Activated CD8-positive, alpha-beta memory T cell treated with anti-CD3 and anti-CD28 coated beads, Interleukin-2, amount 50 U/mL, for 24 hours (primary cell): ENCODE data around the gene PGLYRP4.

ENCODE experiments used
- DNase-seq: peaks from one replicate; pipeline ENCODE4 v3.0.0-alpha.2; 2020; ENCODE audit errors: extremely low read depth

The PGLYRP4 gene, protein sequence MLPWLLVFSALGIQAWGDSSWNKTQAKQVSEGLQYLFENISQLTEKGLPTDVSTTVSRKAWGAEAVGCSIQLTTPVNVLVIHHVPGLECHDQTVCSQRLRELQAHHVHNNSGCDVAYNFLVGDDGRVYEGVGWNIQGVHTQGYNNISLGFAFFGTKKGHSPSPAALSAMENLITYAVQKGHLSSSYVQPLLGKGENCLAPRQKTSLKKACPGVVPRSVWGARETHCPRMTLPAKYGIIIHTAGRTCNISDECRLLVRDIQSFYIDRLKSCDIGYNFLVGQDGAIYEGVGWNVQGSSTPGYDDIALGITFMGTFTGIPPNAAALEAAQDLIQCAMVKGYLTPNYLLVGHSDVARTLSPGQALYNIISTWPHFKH

DNA sequence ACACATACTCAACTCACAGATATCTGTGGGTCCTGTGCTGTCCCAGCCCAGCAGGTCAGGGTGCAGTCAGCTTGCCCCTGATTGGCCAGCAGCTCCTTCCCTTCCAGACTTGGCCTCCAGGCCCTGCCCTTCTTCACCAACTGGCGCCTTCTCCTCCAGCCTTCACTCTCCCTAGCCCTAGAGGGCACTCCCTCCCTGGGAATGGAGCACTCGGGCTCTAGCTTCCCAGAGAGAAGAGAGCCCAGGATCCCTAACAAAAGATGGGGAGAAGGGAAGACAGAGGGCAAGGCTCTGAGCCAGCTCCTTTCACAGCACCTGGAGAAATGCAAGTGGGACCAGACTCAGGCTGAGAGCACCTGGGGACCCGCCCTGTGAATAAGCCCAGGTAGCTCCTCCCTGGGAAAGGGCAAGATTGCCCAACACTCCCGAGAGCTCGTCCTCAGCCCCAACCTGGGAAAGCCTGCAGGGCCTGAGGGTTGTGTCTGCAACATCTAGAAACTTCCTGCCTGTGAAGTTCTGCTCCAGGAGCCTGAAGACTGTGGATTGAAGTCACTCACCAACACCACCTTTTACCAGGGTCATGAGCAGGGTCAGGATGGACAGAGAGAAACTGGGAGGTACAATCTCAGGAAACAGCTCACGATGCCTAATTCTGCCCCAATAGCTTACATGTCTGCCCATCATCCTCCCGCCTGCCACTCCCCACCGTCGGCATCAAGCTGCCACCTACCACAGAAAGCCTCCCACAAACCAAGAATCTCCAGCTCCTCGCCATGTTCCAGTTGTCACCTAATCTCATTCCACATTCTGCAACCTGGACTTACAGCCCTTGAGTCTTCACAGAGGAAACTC lies at the start of gene PGLYRP4:
Gene PGLYRP4, minus strand, starts transcription at position 331 of the 852 bp plus-strand sequence. CDS start 909 bp downstream, outside the sequence.
- DNase-seq, result no peak

DNA sequence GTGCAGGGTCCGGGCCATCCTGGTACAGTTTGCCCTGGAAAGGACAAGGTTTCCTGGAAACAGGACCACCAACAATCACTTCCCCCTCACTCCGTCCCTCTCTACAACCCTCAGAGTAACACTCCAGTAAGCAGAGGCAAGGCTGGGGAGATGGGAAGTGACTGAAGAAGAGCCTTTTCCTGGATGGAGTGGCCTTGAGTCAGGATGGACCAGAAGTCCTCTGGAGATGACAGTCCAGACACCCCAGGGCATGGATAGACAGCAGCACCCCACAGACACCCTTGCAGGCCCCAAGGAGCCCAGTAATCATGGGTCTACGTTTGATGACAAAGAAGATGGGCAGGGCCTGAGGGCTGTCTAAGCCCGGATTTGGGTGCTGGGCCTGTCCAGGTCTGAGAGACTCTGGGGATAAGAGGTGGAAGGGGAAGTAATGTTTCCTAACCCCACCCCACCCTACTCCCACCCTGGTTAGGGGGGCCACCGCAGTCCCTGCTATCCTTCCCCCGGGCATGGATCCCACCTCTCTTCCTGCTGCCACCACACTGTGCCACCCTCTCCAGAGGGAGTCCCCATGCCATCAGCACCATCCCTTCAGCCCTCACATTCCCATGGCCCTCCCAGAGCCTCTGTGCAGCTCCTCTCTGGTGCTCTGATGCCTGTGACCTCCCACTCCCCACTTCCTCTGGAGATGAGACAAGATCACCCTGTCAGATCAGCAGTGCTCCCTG lies 49.4 kb upstream of the PGLYRP4 start:
- DNase-seq, result no peak

DNA sequence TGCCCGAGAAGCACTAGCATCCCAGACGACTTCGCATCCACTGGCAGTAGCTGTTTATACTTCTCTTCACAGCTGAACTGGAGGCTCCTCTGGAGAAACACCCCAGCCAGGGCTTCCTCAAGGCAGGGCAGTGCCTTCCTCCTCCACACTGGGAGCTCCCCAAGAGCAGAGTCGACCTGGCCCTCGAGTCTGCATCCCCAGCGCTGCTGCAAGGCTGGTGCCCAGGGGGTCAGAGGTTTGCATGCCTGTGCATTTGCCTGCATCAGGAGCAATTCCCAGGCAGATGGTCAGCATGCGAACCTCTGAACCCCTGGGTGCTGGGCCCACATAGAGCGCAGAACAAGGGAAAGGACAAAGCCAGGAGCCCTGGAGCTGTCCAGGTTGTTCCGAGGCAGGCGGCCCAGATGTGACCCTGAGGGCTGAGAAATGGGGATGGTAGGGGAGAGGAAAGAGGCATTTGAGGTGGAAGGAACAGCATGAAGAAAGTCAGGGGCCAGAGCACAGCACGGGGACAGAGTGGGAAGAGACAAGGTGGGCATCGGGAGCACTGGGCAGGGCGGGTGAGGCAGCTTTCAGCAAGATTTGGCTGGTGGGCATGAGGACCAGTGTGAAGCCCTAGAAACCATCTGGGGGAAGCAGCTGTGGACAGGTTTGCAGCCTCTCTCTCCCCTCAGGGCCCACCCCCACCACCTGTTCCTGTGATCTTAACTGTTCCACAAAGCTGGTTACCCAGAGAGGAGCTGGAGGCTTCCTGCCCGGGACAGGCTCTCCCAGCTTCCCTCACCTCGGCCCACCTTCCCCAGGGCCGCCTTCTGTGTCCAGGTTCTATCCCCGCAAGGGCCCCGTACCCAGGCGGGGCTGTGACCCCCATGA lies 48.6 kb upstream of the PGLYRP4 start:
- no peak for DNase-seq

DNA sequence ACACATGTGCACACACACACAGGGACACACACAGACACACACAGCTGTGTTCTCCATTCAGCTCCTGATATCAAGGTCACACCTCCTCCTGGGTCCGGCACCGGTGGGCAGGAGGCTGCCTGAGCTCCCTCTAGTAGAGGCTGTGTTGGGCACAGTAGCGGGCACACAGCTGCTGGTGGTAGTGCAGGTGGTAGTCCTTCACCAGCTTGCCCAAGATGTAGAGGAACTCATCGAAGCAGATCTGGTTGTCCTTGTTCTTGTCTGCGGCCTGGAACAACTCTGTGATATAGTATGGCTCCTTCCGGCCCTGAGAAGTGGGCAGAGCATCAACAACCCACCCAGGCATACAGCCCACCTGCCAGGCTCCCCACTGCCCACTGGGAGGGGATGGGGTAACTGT lies 47.8 kb upstream of the PGLYRP4 start:
- DNase-seq, result no peak

DNA sequence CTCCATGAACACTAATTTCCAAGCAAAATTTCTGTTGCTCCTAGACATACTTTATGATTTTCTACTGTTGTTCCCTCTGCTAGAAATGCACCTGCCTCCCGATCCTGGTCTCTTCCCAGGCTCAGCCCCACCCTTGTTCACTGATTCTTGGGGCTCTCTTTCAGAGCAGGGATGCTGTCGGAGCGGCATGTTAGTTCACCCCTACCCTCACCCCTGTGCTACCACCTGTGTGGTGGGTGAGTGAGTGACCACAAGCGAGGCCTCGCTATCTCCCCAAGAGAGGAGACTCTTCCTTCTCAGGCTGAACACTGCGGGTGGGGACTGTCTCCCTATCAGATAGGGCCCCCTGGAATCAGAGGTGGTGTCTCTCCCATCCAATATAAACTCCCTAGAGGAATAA lies 47.1 kb upstream of the PGLYRP4 start:
- no peak for DNase-seq

DNA sequence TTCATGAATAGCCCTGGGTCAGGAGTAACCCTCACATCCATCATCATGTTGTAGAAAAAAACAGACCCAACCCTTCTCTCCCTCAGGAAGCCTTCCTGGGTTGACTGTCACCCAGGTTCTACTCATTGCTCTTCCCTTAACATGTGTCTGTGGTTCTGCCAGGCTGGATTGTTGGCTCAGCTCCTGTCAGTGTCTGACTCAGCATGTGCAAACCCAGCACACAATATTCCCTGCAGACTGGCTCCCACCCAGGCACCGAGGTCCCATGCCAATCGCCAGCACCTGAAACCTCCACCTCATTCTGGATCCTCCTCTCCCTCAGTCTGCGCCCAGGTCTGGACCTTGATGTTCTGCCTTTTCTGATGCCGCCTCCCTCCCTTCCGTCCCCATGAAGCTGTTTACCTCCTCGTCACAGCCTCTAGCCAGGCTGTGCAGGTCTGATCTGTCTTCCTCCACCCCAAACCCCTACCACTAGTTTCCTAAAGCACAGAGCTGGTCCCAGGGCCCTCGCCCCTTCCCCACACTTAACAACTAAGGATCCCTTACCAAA lies 46.6 kb upstream of the PGLYRP4 start:
- DNase-seq, result no peak

DNA sequence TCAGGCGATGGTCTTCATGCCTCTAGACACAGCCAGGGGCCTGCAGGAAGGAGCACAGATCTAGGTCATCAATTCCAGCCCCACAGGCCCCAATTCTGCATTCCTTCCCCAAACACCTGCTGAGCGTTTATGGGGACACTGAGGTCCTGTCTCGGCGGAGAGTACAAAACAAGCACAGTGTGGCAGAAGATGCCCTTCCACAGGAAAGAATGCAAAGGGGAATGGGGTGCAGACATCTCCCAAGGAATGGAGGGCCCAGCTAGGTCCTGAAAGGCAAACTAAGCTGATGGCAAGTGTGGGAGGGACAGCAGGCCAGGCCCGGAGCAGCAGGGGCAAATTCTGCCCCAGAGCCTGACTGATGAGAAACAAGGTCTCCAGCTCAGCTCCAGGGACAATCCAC lies 45.8 kb upstream of the PGLYRP4 start:
- no peak for DNase-seq

DNA sequence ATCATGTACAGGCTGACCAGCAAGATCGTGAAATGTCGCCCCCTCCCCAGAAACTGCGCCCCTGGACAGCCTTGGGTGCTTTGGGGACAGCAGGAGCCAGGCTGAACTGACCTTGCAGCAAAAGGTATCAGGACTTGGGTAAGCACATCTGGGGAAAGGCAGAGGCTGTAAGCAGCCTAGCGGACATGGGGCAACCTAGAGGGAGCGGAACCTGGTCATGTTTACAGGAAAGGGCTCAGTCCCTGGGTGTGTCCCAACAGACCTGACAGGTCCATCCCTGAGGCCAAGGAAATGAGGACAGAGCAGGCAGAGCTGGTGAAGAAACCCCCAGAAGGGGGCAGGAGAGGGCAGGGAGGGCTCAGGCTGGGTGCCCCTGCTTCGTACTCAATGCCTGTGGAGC lies 45.3 kb upstream of the PGLYRP4 start:
- no peak for DNase-seq

DNA sequence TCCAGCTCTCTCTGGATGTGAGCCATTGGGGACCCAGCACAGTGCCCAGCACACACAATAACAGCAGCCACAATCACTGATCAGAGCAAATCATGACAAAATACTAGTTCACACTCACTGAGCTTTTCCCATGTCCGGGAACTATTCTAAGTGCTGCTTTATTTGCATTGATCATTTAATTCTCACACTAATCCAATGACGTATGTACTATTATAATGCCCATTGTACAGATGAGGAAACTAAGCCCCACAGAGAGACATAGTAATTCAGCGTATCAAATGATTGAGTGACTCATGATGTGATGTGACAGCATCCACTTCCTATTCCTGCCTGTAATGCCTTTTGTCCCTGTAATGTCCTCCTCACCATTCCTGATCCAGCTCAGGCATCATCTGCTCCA lies 44.2 kb upstream of the PGLYRP4 start:
- no peak for DNase-seq

DNA sequence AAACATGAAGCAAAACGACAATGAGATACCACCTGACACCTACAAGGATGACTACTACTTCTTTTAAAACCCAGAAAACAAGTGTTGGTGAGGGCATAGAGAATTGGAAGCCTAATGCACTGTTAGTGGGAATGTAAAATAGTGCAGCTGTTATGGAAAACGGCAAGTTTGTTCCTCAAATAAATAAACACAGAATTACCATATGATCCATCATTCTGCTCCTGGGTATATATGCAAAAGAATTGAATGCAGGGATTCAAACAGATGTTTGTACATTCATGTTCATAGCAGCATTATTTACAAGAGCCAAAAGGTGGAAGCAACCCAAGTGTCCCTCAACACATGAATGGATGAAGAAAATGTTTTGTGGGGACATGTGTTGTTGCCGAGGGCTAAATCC lies 43.6 kb upstream of the PGLYRP4 start:
- DNase-seq, result no peak

DNA sequence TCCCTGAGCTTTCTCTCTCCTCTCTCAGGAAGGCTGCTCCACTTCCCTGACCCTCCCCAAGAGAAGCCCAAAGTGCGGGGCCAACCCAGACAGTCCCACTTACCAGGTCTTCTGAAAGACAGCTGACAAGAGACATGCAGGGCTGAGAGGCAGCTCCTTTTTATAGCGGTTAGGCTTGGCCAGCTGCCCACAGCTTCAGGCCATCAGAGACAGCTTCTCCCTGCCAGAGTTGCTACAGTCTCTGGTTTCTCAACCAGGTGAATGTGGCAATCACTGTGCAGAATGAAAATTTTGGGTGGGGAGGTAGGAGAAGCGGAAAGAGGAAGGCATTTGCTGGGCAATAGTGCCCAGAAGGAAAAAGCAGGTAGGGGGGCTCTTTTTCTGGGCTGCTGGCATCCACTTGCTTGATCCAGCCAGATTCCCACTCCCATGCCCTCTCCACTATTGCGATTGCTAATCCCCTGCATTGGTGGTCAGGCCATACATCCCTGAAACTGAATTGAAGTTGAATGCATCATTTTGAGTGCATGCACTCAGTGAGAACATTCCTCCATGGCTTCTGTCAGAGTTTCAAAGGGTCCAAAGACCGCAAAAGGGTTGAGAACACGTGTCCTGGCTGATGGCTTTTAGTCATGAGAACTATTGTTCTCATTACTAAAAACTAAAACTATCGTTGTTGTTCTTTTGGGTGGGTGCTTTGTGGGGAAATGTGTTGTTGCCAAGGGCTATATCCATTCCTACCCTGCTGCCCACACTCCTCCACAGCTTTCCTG lies 42.5 kb upstream of the PGLYRP4 start, which contains the start of gene S100A8:
Gene S100A8, minus strand, starts transcription at position 136 of the 773 bp plus-strand sequence. CDS start 538 bp downstream, outside the sequence.
- DNase-seq, result no peak

DNA sequence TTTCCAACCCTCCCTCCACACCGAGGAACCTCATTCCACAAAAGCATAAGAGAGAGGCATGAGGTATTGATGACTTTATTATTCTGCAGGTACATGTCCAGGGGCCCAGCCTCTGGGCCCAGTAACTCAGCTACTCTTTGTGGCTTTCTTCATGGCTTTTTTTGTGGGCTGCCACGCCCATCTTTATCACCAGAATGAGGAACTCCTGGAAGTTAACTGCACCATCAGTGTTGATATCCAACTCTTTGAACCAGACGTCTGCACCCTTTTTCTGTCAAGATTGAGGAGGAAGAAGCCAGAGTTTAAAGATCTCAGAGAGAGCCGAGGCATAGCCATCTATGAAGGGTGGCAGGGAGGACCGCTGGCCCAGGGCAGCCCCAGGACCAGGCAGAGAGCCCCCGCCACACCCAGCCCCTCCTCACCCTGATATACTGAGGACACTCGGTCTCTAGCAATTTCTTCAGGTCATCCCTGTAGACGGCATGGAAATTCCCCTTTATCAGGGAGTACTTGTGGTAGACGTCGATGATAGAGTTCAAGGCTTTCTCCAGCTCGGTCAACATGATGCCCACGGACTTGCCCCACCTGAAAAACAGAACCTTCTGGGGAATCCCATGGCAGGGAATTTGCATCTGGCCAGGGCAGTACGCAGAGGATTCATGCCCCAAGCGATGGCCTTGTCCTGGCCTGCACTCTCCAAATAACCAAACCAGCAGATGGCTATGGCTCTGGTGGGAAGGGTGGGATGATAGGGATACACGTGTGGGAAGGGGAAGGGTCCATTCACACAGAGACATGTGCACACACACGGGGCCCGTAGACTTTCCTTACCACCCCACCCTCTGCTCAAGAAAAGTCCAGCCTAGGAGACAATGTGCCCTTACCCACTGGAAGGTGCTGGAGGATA lies 41.6 kb upstream of the PGLYRP4 start:
- DNase-seq, result no peak

DNA sequence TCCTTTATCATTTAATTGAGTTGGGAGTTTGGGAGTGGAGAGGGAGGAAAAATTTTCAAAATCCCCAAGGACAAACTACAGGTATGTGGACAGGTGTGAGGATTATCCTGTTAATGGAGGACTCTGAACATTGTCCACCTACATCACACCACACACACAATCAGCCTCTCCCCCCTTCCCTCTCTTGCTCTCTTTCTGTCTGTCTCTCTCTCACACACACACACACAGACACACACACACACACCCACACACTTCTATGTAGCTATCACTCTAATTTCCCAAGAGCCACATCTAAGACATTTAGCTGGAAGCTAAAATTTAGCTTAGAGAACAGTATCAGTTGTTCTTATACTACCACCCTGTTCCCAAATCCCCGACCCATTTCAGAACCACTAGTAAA lies 40.8 kb upstream of the PGLYRP4 start:
- DNase-seq, result no peak

DNA sequence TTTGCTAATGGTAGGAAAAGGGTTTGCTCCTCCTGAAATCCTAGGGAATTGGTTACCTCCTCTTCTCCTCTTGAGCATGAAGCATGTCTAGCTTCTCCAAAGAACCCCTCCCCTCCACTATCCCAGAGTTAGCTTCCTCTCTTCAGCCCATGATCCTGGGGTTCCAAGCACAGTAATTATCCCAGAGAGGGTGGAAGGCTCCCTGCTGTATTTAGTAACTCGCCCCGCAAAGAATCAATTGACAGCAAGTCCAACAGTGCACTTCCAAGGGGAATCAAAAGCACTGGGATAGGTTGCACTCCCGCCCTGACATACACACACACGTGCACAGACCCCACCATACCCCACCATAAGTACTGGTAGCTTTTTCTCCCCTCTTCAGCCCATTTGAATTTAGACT lies 39.1 kb upstream of the PGLYRP4 start:
- DNase-seq, result no peak

DNA sequence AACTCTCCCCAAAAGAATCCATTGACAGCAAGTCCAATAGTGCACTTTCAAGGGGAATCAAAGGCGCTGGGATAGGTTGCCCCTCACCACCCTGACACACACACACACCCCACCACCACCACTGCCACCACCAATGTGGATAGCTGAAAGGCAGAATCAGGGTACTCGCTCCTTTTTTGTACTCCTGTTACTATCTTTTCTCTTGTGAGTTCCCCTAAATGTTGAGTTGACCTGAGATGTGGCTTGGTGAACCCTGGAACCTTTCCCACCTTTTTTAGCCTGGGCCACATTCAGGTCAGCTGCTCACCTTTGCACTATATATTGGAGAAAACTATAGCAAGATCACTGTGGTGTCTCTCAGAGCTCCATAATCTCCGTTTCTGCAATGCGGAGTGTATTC lies 38.4 kb upstream of the PGLYRP4 start:
- DNase-seq, result no peak

DNA sequence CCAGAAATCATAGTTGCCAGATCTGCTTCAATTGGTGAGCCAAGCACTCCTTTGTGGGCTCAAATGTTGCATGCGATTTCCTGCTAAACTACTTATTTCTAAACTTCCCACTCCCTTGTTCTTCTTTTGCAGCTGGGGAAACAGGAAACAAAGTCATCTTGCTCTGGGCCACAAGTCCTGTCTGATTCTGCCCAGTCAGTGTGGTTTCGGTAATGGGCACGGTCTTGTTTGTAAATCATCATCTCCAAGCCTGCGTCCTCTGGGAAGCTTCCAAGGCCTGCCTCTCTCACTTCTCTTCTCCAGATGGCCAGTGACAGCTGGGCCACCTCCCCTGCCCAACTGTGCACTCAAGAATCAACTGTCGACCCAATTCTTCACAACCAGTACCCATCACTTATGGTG lies 37.9 kb upstream of the PGLYRP4 start:
- no peak for DNase-seq

DNA sequence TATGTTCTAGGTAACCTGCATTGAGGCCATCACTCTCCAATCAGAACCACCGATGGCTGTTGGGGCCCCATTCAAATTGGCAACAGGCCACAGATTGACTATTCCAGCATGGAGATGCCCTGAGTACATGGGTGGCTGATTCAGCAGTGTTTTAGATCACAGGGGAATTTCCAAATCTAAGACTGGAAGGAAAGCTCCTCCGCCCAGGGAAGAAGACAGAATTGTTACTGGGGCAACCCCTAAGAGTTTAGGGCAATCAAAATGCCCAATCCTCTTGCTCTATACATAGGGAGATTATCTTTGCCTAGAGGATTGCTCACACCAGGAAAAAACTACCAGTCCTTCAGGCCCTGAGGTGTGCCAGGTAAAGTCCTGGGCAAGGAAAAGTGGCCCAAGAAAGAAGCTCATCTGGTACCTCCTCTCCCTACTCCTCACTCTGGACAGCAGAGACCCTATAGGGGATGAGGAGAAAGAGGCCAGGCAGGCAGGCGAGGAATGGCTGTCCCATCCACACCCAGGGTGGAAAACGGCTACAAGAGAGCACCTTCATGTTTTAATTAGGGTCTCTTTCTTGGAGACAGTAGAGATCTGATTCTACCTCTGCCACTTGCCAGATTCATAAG lies 36.4 kb upstream of the PGLYRP4 start:
- no peak for DNase-seq

DNA sequence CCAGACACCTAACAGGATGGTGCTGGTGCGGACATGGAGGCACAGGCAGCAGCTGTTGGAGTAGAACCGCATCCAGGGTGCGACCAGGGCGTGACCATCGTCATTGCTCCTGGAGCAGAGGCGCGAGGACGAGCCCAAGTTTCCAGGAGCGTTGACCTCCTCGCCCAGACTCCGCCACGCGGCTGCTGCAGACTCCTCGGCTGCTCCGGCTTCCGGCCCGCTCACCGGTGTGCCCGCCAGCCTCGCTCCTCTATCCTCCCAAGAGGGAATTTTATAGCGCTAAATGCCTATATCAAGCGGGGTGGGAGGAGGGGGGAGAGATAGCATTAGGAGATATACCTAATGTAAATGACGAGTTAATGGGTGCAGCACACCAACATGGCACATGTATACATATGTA lies 32.1 kb upstream of the PGLYRP4 start:
- DNase-seq, result no peak

DNA sequence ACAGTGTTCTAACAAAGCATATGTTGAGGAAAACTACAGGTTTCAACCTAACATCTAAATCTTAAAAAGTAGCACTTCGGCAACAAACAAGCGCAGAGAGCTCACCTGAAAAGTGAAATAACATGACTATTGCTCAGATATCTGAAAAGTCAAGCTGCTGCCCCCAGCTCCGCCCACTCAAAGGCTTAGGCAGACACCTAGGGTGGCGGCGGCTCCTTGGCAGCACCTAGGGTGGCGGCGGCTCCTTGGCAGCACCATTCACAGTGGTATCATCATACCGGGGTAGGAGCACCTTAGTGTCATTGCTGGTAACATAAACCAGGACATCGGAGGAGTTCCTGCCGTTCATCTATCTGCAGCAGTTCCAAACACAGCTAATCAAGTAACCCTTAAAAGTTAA lies 30.9 kb upstream of the PGLYRP4 start:
- no peak for DNase-seq
